Measurements from ENCODE around the gene IL17RA.
A peak's percentile ranks its signal among the peaks of the same experiment; 100 is the strongest.

The IL17RA gene

GRCh38 chr22:17056058-17056457 is 28.7 kb upstream of the IL17RA start:
- no peak overlapping the region for H3K27ac ChIP-seq

GRCh38 chr22:17056807-17057206 is 28.0 kb upstream of the IL17RA start:
- TF ChIP-seq CTCF (conservative IDR thresholded peaks at IDR 0.05) = no peak
- no peak overlapping the region for H3K27ac ChIP-seq

More at GRCh38 chr22:17056058-17056457, 28.7 kb upstream of the IL17RA start:
- no peak for TF ChIP-seq CTCF (conservative IDR thresholded peaks at IDR 0.05)

- peak; percentile 98 for TF ChIP-seq CTCF (conservative IDR thresholded peaks at IDR 0.05)
- peak overlapping the region; percentile 61 for H3K27ac ChIP-seq
Observed at GRCh38 chr22:17057959-17058814, 26.6 kb upstream of the IL17RA start.

- TF ChIP-seq CTCF (conservative IDR thresholded peaks at IDR 0.05) = no peak
- peak overlapping the region; percentile 61 for H3K27ac ChIP-seq
Observed at GRCh38 chr22:17060126-17060525, 24.7 kb upstream of the IL17RA start.

GRCh38 chr22:17063411-17064106 is 21.2 kb upstream of the IL17RA start:
- H3K27ac ChIP-seq = peak overlapping the region; percentile 97
- no peak for TF ChIP-seq CTCF (conservative IDR thresholded peaks at IDR 0.05)

- H3K27ac ChIP-seq = peak overlapping the region; percentile 97
- TF ChIP-seq CTCF (conservative IDR thresholded peaks at IDR 0.05) = no peak
Observed at GRCh38 chr22:17064498-17065100, 20.2 kb upstream of the IL17RA start.

- TF ChIP-seq CTCF (conservative IDR thresholded peaks at IDR 0.05) = no peak
- H3K27ac ChIP-seq = peak overlapping the region; percentile 97
Observed at GRCh38 chr22:17065433-17065832, 19.4 kb upstream of the IL17RA start.

All from VCaP (cell line).